ENCODE measurements around the gene ANO4. TPM values are rescaled to one million over a fixed set of nuclear protein-coding genes. Genes with fewer than 3 reads are reported as not detected.

ANO4 gene
- total RNA-seq, 3 donors from 2014 or later = 0.33 to 1.0 (median 0.80) TPM

- no peak overlapping the region for H3K27ac ChIP-seq
- no peak for DNase-seq (ENCODE audit: low spot score in 2 of 2)
- H3K4me3 ChIP-seq = no peak overlapping the region
- intact Hi-C loops (cut with DNase I; ENCODE audit: low total_unique reads) = no loop called here
- TF ChIP-seq CTCF (IDR thresholded peaks at IDR 0.05) = no peak
- no peak for TF ChIP-seq POLR2AphosphoS5 (IDR thresholded peaks at IDR 0.05)
- no peak for TF ChIP-seq POLR2A (IDR thresholded peaks at IDR 0.05)
- no peaks in the 10 kb centered on the region for H3K27me3 ChIP-seq
- H3K4me1 ChIP-seq = no peaks in the 10 kb centered on the region
- no peaks in the 10 kb centered on the region for H3K9me3 ChIP-seq
- H3K36me3 ChIP-seq = no peaks in the 10 kb centered on the region
Measured at GRCh38 chr12:100842156-100842555, 47.6 kb downstream of the ANO4 start.

- DNase-seq (ENCODE audit: low spot score in 2 of 2) = no peak
- TF ChIP-seq POLR2A (IDR thresholded peaks at IDR 0.05) = no peak
- no peak for TF ChIP-seq CTCF (IDR thresholded peaks at IDR 0.05)
- TF ChIP-seq POLR2AphosphoS5 (IDR thresholded peaks at IDR 0.05) = no peak
- no peaks in the 10 kb centered on the region for H3K36me3 ChIP-seq
- H3K9me3 ChIP-seq = no peaks in the 10 kb centered on the region
- no peaks in the 10 kb centered on the region for H3K4me1 ChIP-seq
- no peak overlapping the region for H3K4me3 ChIP-seq
- H3K27ac ChIP-seq = no peak overlapping the region
- intact Hi-C loops (cut with DNase I; ENCODE audit: low total_unique reads) = no loop called here
- H3K27me3 ChIP-seq = no peaks in the 10 kb centered on the region
Measured at GRCh38 chr12:100843061-100843460, 48.5 kb downstream of the ANO4 start.

GRCh38 chr12:100845095-100845494 is 50.5 kb downstream of the ANO4 start:
- intact Hi-C loops (cut with DNase I; ENCODE audit: low total_unique reads) = no loop called here

GRCh38 chr12:100851637-100852036 is 57.1 kb downstream of the ANO4 start:
- Histone ChIP-seq H3K4me1 (no peaks in the 10 kb centered on the region), H3K36me3 (no peaks in the 10 kb centered on the region), H3K4me3 (no peak overlapping the region), H3K27me3 (no peaks in the 10 kb centered on the region), H3K9me3 (no peaks in the 10 kb centered on the region), H3K27ac (no peak overlapping the region)
- DNase-seq (ENCODE audit: low spot score in 2 of 2) = no peak
- intact Hi-C loops (cut with DNase I; ENCODE audit: low total_unique reads) = no loop called here
- TF ChIP-seq POLR2AphosphoS5 (IDR thresholded peaks at IDR 0.05) (no peak), CTCF (IDR thresholded peaks at IDR 0.05) (no peak), POLR2A (IDR thresholded peaks at IDR 0.05) (no peak)

More at GRCh38 chr12:100845095-100845494, 50.5 kb downstream of the ANO4 start:
- no peak for TF ChIP-seq CTCF (IDR thresholded peaks at IDR 0.05)
- TF ChIP-seq POLR2AphosphoS5 (IDR thresholded peaks at IDR 0.05) = no peak
- TF ChIP-seq POLR2A (IDR thresholded peaks at IDR 0.05) = no peak
- no peak overlapping the region for H3K27ac ChIP-seq
- H3K36me3 ChIP-seq = no peaks in the 10 kb centered on the region
- H3K9me3 ChIP-seq = no peaks in the 10 kb centered on the region
- no peak overlapping the region for H3K4me3 ChIP-seq
- DNase-seq (ENCODE audit: low spot score in 2 of 2) = no peak
- no peaks in the 10 kb centered on the region for H3K4me1 ChIP-seq
- H3K27me3 ChIP-seq = no peaks in the 10 kb centered on the region

GRCh38 chr12:100857418-100857817 is 62.8 kb downstream of the ANO4 start:
- TF ChIP-seq CTCF (IDR thresholded peaks at IDR 0.05) (no peak), POLR2AphosphoS5 (IDR thresholded peaks at IDR 0.05) (no peak), POLR2A (IDR thresholded peaks at IDR 0.05) (no peak)

More at GRCh38 chr12:100857418-100857817, 62.8 kb downstream of the ANO4 start:
- Histone ChIP-seq H3K4me1 (no peaks in the 10 kb centered on the region), H3K27ac (no peak overlapping the region), H3K9me3 (no peaks in the 10 kb centered on the region), H3K4me3 (no peak overlapping the region), H3K27me3 (no peaks in the 10 kb centered on the region), H3K36me3 (no peaks in the 10 kb centered on the region)
- intact Hi-C loops (cut with DNase I; ENCODE audit: low total_unique reads) = no loop called here
- DNase-seq (ENCODE audit: low spot score in 2 of 2) = no peak
